Activated CD8-positive, alpha-beta memory T cell treated with anti-CD3 and anti-CD28 coated beads, Interleukin-2, amount 50 U/mL, for 1 hour (primary cell): ENCODE data around the gene RANBP3.
"Not testable (repeated sequence)": the region's sequence is repeated elsewhere in the genome, so short reads cannot be mapped to it uniquely, and the experiment has no call there.

Source experiments
- DNase-seq: peaks from one replicate; pipeline ENCODE4 v3.0.0-alpha.2; 2020; ENCODE audit errors: extremely low read depth

Gene RANBP3

DNA sequence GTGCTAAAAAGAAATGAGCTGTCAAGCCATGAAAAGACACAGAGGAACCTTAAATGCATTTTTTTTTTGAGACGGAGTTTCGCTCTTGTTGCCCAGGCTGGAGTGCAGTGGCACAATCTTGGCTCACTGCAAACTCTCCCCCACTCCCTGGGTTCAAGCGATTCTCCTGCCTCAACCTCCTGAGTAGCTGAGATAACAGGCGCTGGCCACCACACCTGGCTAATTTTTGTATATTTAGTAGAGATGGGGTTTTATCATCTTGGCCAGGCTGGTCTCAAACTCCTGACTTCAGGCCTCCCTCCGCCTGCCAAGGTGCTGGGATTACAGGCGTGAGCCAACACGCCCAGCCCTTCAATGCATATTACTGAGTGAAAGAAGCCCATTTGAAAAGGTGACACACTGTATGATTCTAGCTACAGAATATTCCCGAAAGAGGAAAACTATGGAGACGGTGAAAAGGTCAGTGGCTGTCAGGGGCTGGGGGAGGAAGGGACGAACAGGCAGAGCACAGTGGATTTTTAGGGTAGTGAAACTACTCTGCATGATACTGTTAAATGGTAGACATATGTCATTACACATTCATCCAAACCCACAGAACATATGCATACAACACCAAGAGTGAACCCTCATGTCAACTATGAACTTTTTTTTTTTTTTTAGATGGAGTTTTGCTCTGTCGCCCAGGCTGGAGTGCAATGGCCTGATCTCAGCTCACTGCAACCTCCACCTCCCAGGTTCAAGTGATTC is 93.7 kb downstream of the RANBP3 start:
- DNase-seq, result not testable (repeated sequence)

GRCh38 chr19:5883157-5883873 is 94.6 kb downstream of the RANBP3 start:
- DNase-seq, result not testable (repeated sequence)

- DNase-seq, result no peak
These were observed 95.4 kb downstream of the RANBP3 start for GRCh38 chr19:5882421-5882968.

DNA sequence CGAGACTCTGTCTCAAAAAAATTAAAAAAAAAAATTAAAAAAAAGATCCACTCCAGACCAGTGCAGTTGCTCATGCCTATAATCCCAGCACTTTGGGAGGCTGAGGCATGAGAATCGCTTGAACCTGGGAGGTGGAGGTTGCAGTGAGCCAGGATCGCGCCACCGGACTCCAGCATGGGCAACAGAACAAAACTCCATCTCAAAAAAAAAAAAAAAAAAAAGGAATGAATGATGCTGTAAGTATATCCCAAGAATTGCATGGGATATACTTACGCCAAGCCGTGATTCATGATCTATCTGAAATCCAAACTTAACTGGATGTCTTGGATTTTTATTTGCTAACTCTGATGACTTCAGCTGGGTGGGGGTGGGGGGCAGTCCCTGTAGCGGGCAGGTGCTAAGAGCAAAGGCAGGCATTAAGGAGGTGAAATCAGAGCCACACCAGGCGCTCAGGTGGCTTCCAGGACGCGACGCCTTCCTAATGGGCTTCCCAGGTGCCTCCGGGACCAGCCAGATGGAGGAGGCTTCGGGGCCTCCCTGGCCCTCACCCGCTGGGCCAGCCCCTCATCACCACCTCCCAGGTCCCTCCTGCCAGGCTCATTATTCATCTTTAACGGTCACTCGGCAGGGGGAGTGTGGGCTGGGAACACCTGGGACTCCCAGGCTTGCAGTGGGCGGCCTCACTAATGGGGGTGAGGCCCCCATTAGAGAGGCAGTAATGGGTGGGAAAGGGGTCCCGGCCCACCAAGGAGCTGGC is 96.2 kb downstream of the RANBP3 start:
- no peak for DNase-seq

- no peak for DNase-seq
These were observed 97.3 kb downstream of the RANBP3 start for GRCh38 chr19:5880604-5881078.

DNA sequence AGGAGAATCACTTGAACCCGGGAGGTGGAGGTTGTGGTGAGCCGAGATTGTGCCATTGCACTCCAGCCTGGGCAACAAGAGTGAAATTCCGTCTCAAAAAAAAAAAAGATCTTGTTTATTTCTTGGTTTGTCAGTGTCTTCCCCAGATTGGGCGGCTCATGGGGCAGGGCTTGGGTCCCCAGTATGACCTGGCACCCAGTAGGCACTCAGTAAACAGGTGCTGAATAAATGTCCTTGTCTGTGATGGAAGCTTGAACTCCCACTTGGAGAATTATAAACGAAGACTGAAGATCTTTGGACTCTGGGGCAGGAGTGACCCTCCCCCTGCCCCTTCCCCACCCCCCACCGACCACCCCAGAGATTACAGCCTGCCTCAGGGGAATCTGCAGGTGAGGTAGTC is 97.7 kb downstream of the RANBP3 start:
- no peak for DNase-seq

- DNase-seq, result no peak
These were observed 100.1 kb downstream of the RANBP3 start for GRCh38 chr19:5877882-5878281.

DNA sequence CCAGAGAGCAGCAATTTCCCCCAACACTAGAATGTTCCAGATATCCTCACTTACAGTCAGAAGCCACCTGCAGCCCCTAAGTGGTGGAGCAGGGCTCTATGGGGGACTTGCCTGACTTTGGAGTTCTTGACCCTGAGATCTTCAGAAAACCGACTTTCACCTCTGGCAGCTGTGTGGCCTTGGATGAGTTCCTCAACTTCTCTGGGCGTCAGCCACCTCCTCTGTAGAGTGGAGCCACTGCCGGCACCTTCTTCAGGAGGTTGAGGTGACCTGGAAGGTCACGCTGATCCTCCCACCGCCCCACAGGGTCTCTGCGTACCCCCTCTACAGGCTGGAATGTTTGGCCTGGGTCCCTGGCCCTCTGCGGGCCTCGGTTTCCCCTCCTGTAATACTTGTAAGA is 100.5 kb downstream of the RANBP3 start:
- DNase-seq, result no peak

- DNase-seq, result not testable (repeated sequence)
These were observed 103.4 kb downstream of the RANBP3 start for GRCh38 chr19:5874496-5874895.

DNA sequence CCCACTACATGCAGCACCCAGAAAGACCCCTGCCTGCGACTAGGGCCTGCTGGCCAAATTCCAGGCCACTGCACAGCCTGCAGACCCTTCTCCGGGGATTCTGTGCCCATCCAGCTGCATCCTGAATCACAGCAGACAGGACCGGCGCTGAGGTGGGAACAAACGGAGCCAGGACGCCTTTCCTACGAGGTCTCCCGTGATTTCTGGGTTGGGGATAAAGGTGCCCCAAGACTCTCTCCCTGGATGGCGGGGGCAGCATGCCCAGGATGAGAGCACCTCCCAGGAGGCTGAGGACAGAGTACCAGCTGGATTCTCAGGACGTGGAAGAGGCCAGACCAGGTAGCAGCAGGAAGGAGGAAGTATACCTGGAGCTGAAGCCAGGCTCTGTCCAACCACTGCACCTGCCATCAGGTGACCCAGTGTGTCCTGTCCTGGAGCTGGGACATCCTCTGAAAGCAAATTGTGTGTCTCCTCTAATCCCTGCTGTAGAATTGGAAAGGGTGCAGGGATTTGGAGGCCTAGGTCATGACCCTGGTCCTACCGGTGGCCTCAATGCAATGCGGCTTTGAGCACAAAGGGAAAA is 104.2 kb downstream of the RANBP3 start:
- no peak for DNase-seq

DNA sequence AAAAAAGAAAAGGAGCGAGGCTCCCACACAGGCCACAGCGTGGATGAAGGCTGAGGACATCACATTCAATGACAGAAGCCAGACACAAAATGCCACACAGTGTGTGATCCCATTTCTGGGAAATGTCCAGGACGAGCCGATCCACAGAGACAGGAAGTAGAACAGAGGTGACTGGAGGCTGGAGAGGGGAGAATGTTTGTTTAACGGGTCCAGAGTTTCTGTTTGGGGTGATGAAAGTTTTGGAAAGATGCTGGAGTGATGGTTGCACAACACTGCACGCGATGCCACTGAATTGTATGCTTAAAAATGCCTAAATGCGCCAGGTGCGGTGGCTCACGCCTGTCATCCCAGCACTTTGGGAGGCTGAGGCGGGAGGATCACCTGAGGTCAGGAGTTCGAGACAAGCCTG is 107.0 kb downstream of the RANBP3 start:
- no peak for DNase-seq

DNA sequence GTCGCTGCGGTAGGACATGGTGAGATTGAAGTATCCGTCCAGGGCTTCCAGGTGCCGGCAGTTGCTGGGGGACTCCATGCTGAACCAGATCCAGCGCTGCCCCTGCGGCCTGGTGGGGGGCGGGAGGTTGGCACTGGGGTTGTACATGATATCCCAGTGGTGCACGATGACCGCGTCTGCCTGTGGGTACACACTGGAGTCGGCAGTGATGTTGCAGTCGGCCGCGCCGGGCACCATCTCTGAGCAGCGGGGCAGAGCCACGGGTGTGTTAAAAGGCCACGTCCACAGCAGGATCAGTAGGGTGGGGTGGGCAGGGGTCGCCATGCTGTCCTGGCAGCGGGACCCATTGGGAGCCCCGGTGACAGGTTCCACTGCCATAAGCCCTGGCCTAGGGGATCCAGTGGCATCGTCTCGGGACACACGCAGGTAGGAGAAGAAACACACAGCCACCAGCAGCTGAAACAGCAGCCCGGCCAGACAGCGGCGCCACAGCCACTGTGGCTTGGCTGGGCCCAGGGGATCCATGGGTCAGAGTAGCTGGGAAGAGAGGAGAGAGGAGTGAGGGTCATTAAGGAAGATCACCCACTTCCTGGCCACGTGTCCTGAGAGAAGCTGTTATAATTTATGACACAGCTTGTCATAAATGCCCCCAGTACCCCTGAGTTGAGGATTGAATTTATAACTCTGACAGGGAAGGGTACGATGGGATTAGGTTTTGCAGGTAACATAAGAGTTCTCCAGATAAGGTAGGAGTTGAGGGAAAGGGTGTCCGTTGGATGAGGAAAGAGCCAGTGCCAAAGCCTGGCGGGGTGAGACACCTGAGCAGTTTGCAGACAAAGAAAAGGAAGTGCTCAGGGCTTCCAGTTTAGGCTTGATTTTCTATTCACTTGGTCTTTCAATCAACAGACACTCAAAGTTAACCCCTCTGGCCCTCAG is 110.5 kb downstream of the RANBP3 start:
- no peak for DNase-seq
